ENCODE measurements around the gene TIAM2. TPM values are rescaled to one million over a fixed set of nuclear protein-coding genes. Genes with fewer than 3 reads are reported as not detected.

TIAM2 gene
- total and polyA plus RNA-seq, 12 donors: 4.3 to 22.5 (median 11.8) TPM

DNA sequence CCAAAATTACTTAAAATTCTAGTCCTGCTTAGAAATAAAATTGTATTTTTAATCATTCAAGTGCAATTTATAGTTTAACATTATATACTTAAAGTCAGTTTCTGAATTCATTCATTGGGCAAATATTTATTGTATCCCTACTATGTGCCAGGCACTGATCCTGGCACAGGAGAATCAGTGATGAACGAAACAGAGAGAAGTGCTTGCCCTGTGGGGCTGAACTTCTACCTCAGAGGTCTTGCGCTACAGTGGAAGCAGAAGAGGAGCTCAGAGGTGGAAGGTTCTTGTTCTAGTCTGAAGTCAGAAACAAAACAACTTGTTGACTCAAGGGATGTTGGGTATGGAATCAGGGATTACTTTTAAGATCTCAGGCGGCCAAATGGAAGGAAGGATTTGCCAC, 274.6 kb downstream of the TIAM2 start:
- Histone ChIP-seq H3K27ac (peak overlapping the region in 1 of 10 donors; percentile 8), H3K27me3 (no peaks in the 10 kb centered on the region), H3K4me1 (peaks cover 3 to 46% (median 28%) of the 10 kb centered on the region in 9 donors), H3K4me3 (no peak overlapping the region), H3K36me3 (peaks cover 0 to 21% (median 0%) of the 10 kb centered on the region in 9 donors), H3K9me3 (no peaks in the 10 kb centered on the region)
- ATAC-seq (no peak), DNase-seq (no peak)
- TF ChIP-seq CTCF (IDR thresholded peaks at IDR 0.05): no peak
- intact Hi-C loops (cut with DNase I): no loop called here
- 81% methylated on average over 3 of the region's 3 CpGs for WGBS, 2 donors

DNA sequence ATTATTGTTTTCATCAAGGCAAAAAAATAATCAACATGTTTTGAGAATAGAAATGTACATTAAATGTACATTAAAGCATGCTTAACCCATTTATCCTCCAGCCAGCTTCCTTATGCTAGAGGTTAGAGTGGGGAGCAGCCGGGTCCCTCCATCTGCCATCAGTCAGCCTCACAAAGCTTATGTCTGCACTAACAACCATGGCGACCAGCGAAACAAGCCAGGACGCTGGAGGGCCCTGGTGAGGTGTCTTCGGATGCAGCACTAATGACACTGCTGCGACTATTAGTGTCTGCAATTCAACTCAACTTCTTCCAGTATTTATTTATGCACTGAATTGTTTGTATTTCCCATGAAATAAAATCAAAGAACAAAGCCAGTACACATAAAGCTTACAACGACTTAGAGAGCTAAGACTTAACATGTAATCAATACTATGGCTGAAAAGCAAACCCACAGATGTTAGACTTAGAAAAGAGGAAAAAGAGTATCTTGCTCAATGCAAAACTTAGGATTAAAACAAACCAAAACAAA, 275.5 kb downstream of the TIAM2 start:
- ATAC-seq (no peak), DNase-seq (no peak)
- Histone ChIP-seq H3K27ac (no peak overlapping the region), H3K27me3 (no peaks in the 10 kb centered on the region), H3K4me1 (peaks cover 3 to 46% (median 30%) of the 10 kb centered on the region in 9 donors), H3K9me3 (no peaks in the 10 kb centered on the region), H3K4me3 (no peak overlapping the region), H3K36me3 (peaks cover 0 to 23% (median 0%) of the 10 kb centered on the region in 9 donors)
- TF ChIP-seq CTCF (IDR thresholded peaks at IDR 0.05): no peak
- intact Hi-C loops (cut with DNase I): no loop called here
- WGBS, 2 donors: 92 to 95% methylated on average over 7 of the region's 7 CpGs

DNA sequence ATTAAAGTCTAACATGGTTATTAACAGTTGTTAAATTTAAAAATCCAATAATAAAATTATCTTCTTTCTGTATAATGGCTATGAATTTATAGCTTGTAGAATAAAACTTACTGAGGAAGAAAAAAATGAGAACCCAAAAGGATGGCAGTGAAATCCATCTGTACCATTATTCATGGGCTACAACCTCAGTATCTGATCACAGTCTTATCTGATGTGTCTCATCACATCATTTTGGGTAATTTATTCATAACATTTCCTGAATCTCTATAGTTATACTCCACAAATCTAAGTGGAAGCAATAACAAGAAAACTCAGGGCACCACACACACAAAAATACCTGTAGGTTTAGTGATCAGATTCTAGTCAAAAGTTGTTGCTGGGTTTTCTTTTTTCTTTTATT, 276.0 kb downstream of the TIAM2 start:
- Histone ChIP-seq H3K4me3 (no peak overlapping the region), H3K27ac (no peak overlapping the region), H3K36me3 (peaks cover 0 to 28% (median 0%) of the 10 kb centered on the region in 9 donors), H3K27me3 (no peaks in the 10 kb centered on the region), H3K9me3 (no peaks in the 10 kb centered on the region), H3K4me1 (peaks cover 4 to 52% (median 36%) of the 10 kb centered on the region in 9 donors)
- no peak for TF ChIP-seq CTCF (IDR thresholded peaks at IDR 0.05)
- intact Hi-C loops (cut with DNase I): no loop called here
- no peak for DNase-seq
- ATAC-seq: no peak

- H3K4me1 ChIP-seq: peaks cover 5 to 63% (median 40%) of the 10 kb centered on the region in 9 donors
Observed at GRCh38 chr6:155272353-155273232, 277.5 kb downstream of the TIAM2 start.

More at GRCh38 chr6:155272353-155273232, 277.5 kb downstream of the TIAM2 start:
- WGBS, 2 donors: 79 to 84% methylated on average over 8 of the region's 8 CpGs
- H3K27ac ChIP-seq: peak overlapping the region in 6 of 10 donors; percentile 19 to 53 (median 34)
- intact Hi-C loops (cut with DNase I): no loop called here
- no peak for TF ChIP-seq CTCF (IDR thresholded peaks at IDR 0.05)
- no peaks in the 10 kb centered on the region for H3K9me3 ChIP-seq
- H3K36me3 ChIP-seq: peaks cover 0 to 21% (median 0%) of the 10 kb centered on the region in 9 donors
- no peak overlapping the region for H3K4me3 ChIP-seq
- DNase-seq (no peak), ATAC-seq (no peak)
- no peaks in the 10 kb centered on the region for H3K27me3 ChIP-seq
